NCI-H2227 treated with DMSO at 0.1 percent for 48 hours (cell line): ENCODE data around the gene JAKMIP1.

Experiments
- DNase-seq: peaks from one replicate; lab custom pipeline; 2025; lab: John Stamatoyannopoulos, UW

The JAKMIP1 gene

DNA sequence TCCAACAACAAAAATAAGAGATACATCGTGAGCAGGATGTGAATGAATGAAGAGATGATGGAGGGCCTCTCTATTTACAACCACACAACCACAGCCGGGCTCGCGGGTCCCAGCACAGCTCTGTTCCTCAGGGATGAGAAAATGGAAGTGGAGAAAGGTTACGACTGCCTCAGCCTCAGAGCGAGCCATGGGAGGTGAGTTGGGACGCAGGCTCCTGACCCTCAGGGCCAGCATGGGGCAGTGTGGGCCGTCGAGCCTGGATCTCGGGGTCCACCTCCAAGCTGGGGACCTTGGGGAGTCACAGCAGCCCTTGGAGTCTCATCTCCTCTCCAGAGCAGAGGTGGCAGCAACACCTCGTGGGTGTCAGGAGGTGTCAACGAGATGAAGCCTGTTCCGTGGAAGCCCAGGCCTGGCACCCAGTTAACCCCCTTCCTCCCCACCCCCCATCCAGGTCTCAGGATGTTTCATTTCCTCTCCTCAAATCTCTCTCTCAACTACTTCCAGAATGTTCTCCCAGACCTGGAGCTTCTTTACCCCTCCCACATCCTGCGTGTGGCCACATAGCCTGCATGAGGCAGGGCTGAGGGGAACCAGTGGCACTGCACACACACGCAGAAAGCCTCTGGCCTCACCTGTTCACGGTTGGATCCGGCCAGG lies 208.1 kb downstream of the JAKMIP1 start:
- no peak for DNase-seq

DNA sequence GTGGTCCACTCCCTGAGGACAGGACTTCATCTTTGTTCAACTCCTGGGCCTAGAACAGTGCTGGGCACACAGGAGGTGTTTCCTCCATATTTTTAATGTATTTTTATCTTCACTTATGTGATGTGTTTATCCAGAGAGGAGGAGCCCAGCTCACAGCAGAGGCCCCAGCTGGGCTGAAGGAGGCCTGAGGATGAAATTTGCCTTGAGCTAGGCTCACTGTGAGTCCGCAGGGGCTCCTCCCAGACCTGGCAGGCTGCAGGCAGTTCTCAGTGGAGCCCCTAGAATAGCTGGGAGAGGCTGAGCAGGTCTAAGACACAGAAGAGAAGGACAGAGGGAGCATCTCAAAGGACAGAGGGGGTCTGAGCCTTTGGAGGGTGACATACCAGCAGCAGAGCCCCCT lies 208.9 kb downstream of the JAKMIP1 start:
- no peak for DNase-seq

DNA sequence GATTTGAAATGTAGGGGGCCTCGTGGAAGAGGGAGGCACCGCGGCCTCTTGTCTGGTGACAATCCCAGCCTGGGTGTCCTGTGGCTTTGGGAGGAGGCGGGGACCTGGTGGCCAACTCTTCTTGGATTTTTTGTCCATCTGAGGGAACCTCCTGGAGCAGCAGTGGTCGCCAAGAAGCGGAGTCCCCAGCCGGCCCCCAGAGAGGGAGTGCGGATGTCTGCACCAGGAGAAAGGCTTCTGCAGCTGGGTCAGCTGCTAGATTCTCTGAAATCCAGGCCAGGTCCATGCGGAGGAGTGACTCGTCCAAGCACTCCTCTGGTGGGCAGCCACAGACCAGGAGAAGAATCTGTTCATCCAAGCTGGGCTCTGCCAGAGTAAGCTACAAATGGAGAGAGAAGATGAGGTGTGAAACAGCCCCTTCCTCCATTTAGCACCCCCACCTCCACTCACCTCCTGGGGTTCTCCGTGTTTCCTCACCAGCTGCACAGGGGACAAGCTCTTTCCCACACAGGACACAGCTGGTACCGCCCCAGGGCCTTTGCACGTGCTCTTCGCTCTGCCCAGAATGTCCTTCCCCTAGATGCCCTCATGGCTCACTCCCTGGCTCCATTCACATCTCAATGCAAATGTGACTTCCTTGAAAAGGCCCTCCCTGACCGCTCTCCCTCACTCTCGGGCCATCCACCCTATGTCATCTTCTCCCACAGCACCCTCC lies 209.7 kb downstream of the JAKMIP1 start:
- no peak for DNase-seq

DNA sequence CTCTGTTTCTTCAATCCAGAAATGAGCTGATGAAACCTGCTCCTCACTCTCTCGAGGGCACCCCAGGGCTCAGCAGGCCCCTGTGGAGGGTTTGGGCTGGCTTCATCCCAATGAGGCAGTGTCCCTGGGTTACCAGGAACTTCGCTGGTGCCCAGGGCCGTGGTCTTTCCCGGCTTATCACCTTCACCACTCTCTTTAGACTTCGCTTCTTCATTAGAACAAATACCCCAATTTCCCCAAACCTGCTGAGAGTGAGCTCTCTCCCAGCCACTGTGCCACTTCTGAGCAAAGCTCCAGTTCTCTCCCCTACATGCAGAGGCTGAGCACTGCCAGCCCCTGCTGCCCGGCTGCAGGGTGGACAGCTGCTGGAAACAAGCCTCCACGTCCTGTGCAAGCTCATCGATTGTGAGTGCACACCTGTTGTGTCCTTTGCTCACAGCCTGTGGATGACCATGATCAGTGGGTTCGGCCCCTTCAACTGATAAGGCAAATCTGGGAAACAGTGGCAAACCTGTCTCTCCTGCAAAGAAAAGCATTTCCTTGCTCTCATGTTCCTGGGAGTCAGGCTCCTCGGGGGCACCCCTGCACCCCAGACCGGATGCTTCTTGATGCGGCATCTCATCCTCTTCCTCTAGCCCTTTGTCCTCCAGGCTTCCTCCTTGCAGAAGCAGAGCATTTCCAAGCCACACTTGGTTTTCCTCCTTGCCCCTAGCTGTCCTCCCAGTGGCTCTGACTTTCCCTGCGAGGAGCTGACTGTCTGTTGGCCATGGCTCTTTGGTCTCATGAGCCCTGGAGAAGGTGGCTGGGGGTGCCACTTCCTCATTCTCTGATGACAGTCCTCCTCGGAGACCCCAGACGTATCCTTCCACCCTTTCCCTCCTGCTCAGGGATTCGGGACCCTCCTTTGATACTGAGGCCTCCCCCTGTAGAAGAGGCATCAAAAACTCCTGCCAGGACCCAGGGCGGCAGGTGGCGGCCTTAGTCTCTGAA lies 210.8 kb downstream of the JAKMIP1 start:
- DNase-seq: no peak

DNA sequence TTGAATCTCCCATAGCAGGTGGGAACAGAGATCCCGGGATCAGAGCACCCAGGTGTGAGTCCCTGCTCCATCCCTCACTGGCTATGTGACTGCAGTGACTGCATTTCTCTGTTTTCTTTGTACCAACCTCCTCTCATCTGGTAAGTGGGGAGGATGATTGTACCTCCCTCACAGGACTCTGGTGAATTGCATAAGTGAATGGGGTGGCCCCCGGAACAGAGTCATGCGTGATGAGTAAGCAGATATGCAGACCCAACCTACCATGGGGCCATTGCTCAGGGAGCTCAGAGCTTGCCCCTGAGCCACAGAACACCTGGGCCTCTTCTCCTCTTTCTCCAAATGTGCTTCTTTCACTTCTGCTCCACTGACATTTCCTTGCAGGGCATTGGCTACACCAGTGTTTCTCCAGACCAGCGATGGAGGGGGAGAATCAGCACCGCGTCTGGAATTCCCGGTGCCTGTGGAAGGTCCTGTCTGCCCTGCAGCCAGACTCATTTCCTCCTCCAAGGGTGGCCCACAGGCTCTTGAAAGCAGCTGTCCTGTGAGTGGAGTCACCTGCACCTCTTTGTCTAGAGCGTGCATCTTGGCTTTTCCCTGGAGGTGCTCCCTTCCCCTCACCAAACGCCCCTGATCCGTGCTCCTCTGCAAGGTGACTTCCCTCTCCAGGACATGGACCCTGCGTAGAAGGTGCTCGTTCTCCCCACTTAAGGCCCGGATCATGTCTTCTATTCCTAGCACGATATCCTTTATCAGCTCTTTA lies 212.1 kb downstream of the JAKMIP1 start:
- no peak for DNase-seq

DNA sequence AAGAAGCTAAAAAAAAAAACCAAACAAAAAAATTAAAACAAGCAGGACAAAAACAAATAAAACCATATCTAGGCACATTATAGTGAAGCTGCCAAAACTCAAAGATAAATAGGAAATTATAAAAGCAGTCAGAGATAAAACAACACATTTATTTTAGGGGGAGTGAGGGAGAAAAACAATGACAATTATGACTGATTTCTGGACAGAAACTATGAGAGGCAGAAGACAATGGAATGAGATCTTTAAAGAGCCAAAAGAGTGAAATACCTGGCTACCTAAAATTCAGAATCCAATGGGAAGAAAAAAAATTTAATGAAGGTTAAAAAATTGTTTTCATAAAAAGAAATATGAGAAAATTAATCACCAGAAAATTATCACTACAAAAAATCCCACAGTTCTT lies 215.5 kb downstream of the JAKMIP1 start:
- DNase-seq: no peak

DNA sequence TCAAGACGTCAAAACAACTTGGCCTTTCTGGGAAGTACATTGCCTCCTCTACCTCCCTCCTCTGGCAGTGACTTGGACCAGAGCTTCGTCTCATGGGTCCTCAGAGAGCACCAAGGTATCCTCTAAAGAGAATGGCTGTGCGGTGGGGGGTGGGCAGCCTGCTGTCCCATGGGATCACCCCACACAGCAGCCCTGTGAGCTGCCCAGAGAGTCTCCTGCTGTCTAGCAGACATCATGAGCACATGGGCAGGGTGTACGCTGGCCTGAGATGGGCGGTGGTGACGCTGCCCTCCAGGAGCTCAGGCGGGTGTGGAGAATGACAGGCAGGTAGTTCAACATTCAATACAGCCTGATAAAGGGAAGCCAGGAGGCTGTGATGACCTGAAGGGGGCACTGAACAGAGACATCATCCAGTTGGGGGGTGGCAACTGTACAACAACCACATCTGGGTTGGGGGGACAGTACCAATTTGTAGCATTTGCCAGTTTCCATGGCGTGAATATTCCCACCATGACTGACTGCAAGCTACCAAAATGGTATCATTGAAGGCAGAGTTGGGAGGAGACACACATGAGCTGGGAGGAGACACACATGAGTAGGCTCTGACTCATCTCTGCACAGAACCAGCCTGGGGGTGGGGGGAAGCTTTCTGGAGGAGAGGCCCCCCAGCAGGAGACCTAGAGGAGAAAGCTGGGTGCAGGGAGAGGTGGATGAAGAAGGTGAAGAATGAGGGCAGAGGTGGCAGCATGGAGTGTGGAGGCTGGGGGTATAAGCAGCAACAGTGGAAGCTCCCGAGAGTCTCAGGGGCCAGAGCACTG lies 218.0 kb downstream of the JAKMIP1 start:
- DNase-seq: no peak

DNA sequence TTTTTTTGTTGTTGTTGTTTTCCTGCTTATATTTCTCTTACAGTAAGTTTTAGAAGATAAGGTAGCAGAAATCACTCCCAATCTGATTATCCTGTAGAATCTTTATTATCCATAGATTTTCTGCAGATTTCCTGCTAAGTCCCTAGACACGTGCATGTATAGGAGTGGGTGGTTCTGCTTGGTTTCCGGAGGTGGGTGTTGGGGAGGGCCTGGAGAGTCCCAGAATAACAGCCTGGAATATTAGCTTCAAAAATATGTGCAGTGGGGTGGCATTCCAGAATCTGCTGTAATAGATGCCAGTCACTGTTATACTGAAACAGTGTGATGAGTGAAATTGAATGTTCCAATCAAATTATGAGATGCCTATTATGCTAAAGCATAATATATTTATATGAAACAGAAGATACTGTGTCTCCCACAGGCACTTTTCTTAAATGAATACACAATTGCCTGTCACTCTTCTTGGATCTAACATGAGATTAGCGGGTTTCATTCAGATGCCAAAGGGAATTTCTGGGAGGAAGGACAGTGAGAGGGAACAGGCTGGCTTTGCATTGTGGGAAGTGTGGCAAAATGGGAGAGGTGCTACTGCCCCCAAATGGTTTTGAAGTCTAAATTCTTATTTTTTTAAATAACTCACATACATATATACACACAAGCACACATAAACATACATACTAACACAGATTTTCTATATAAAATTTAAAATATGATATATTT lies 219.8 kb downstream of the JAKMIP1 start:
- DNase-seq: peak; percentile 54

DNA sequence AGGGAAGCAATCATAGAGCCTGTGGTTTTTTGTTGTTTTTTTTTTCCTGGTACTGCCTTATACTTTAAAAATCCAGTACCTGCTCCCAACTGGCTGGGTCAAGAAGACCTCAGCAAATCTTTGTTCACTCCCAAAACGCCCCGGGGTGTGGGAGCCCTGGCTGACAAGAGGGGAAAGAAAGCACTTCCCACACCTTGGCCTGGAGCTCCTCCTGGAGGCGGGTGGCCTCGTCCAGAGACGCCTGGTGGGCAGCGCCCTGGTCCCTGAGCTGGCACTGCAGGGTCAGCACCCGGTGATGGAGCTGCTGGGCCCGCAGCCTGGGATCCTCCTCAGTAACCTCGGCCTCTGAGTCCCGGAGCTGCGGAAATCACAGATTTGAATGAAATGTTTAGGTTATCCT lies 220.4 kb downstream of the JAKMIP1 start:
- DNase-seq: no peak

DNA sequence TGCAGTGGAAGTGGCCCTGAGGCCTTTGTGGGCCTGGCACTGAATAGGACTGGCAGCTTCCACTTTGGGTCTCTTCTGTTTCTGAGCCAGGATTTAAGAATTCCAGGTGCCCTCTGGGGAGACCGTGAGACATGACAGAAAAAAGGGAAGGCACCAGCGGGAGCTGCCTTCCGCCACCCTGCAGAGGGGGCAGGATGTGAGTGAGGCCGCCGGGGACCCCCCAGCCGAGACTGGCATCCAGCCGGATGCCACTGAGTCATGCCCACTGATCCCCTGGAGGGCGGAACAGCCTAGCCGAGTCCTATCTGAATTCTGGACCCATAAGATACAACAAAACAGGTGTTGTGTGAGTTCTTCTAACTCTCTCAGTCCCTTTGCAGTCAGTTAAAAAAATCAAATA lies 223.4 kb downstream of the JAKMIP1 start:
- DNase-seq: no peak

DNA sequence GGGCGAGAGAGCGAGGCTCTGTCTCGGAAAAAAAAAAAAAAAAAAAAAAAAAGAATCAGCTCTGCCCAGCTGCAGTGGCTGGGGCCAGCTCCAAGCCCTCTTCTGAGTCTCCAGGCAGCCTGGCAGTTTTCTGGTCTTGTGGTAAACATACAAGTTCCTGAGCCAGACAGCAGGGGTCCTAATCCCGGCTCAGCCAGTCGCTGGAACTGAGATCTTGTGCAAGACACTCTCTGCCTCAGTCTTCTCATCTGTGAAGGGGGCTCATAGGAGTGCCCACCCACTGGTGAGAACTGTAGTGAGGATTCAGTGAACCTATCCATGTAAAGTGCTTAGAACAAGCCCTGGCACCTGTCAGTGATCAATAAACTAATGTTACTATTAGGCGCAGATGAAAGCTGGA lies 223.9 kb downstream of the JAKMIP1 start:
- DNase-seq: no peak
